Fibroblast of lung (primary cell): ENCODE data around the gene OTOGL. TPM values are rescaled to one million over a fixed set of nuclear protein-coding genes. Genes with fewer than 3 reads are reported as not detected.

Experiments used
- DNase-seq, 2 donors: peaks; one replicate each; pipeline versions ENCODE4 v3.0.0 to v3.0.0-alpha.2; 2010; ENCODE audit warnings: low read depth in 2 of 2
- H2AFZ ChIP-seq: 2 replicates; pipeline ENCODE4 v1.5.1; 2012; ENCODE audit warnings: low read length, control low read depth, inconsistent platforms
- H3K27ac ChIP-seq: 2 replicates; pipeline ENCODE4 v1.5.1; 2011; ENCODE audit warnings: low read length, control low read depth; ENCODE audit not compliant: insufficient read depth
- H3K27me3 ChIP-seq: 2 replicates; pipeline ENCODE4 v1.5.1; 2011; ENCODE audit warnings: mild to moderate bottlenecking, low read length; ENCODE audit not compliant: control insufficient read depth, insufficient read depth
- H3K36me3 ChIP-seq: 2 replicates; pipeline ENCODE4 v1.5.1; 2011; ENCODE audit warnings: low read length; ENCODE audit not compliant: control insufficient read depth, insufficient read depth
- H3K4me1 ChIP-seq: 2 replicates; pipeline ENCODE4 v1.5.1; 2011; ENCODE audit warnings: low read length; ENCODE audit not compliant: control insufficient read depth, insufficient read depth; ENCODE audit errors: extremely low read depth
- H3K4me2 ChIP-seq: 2 replicates; pipeline ENCODE4 v1.5.1; 2011; ENCODE audit warnings: low read length, control low read depth; ENCODE audit not compliant: insufficient read depth; ENCODE audit errors: extremely low read depth
- H3K4me3 ChIP-seq, 4 experiments: fragments of 200-600 bp in 1 of 4; sonication (generic) in 1 of 4; replicated peaks in 1 of 4; 2 replicates each; pipeline ENCODE4 v1.5.1; 2011 to 2016; ENCODE audit warnings: low read length in 4 of 4, low read depth in 3 of 4, mild to moderate bottlenecking in 3 of 4, control low read depth in 2 of 4, inconsistent platforms in 1 of 4, mixed read lengths in 1 of 4; ENCODE audit not compliant: insufficient read depth in 1 of 4; ENCODE audit errors: control extremely low read depth in 1 of 4
- H3K79me2 ChIP-seq: 2 replicates; pipeline ENCODE4 v1.5.1; 2012; ENCODE audit warnings: mild to moderate bottlenecking, low read length, inconsistent platforms; ENCODE audit not compliant: control insufficient read depth, insufficient read depth
- H3K9ac ChIP-seq: 2 replicates; pipeline ENCODE4 v1.5.1; 2011; ENCODE audit warnings: mild to moderate bottlenecking, low read length, control low read depth; ENCODE audit not compliant: insufficient read depth
- H3K9me3 ChIP-seq: 2 replicates; pipeline ENCODE4 v1.5.1; 2012; ENCODE audit warnings: low read depth, low read length; ENCODE audit not compliant: control insufficient read depth, insufficient read depth
- H4K20me1 ChIP-seq: 2 replicates; pipeline ENCODE4 v1.5.1; 2011; ENCODE audit warnings: low read length; ENCODE audit not compliant: control insufficient read depth, insufficient read depth; ENCODE audit errors: extremely low read depth
- CTCF ChIP-seq, 2 donors: IDR thresholded peaks in 1 of 2; conservative IDR thresholded peaks in 1 of 2; 1 replicate in 1 of 2; 2 replicates in 1 of 2; pipeline ENCODE4 v1.5.1; 2011 to 2012; ENCODE audit warnings: low read length in 2 of 2, control low read depth in 1 of 2, inconsistent platforms in 1 of 2, low read depth in 1 of 2, mild to moderate bottlenecking in 1 of 2
- EZH2 ChIP-seq: IDR thresholded peaks from 2 replicates; pipeline ENCODE4 v1.5.1; 2012; ENCODE audit warnings: low read length, control low read depth, mild to moderate bottlenecking; ENCODE audit errors: missing control alignments
- polyA plus RNA-seq, 2 donors: library from polyadenylated mRNA; depleted of rRNA in 1 of 2; stranded (reverse) in 1 of 2; unstranded in 1 of 2; fragments of >200 nt; gene quantifications; 2 replicates each; pipeline ENCODE4 v1.2.1, GENCODE V29; 2011 to 2012; ENCODE audit warnings: missing spikeins in 1 of 2
- total RNA-seq: library from RNA; depleted of rRNA; stranded (reverse); fragments of >200 nt; gene quantifications from 2 replicates; pipeline ENCODE4 v1.2.1, GENCODE V29; 2014

The OTOGL gene
- total and polyA plus RNA-seq, 2 donors (not counting 1 experiment from before 2014, with no cell fraction given), result 0.15 to 0.17 TPM

GRCh38 chr12:80170915-80171314 is 71.6 kb downstream of the OTOGL start:
- Histone ChIP-seq H3K79me2 (no peaks in the 10 kb centered on the region), H3K27me3 (no peaks in the 10 kb centered on the region), H3K27ac (no peak overlapping the region), H3K9ac (no peak overlapping the region), H3K4me2 (no peak overlapping the region), H3K4me3 (no peak overlapping the region), H3K36me3 (no peaks in the 10 kb centered on the region), H3K4me1 (no peaks in the 10 kb centered on the region), H2AFZ (no peak overlapping the region), H4K20me1 (no peaks in the 10 kb centered on the region), H3K9me3 (no peaks in the 10 kb centered on the region)
- no peak for DNase-seq
- TF ChIP-seq EZH2 (no peak), CTCF (conservative IDR thresholded peaks at IDR 0.05 in 1 of 2, IDR thresholded peaks at IDR 0.05 in 1 of 2; ENCODE audit: low read depth in 1 of 2, low read length in 2 of 2) (no peak)

DNA sequence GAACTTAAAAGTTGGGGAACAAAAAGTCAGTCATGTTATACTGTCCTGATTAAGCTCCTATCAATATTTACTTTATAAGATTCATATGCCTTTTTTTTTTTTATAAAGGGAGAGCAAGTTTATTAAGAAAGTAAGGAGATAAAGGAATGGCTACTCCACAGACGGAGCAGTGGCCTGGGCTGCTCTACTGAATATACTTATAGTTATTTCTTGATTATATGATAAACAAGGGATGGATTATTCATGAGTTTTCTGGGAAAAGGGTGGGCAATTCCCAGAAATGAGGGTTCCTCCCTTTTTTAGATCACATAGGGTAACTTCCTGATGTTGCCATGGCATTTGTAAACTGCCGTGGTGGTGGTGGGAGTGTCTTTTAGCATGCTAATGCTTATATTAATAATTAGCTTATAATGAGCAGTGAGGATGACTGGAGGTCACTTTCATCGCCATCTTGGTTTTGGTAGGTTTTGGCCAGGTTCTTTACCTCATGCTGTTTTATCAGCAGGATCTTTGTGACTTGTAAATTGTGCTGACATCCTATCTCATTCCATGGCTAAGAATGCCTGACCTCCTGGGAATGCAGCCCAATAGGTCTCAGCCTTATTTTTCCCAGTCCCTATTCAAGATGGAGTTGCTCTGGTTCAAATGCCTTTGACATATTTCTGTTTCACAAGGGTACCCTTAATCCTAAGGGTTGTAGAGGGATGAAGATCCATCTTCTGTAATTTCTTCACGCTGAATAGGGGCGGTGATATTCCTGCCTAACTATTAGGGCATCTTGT is 73.9 kb downstream of the OTOGL start:
- Histone ChIP-seq H3K9ac (no peak overlapping the region), H3K4me3 (no peak overlapping the region), H3K27ac (no peak overlapping the region), H3K79me2 (no peaks in the 10 kb centered on the region), H3K27me3 (no peaks in the 10 kb centered on the region), H3K4me1 (no peaks in the 10 kb centered on the region), H3K4me2 (no peak overlapping the region), H4K20me1 (no peaks in the 10 kb centered on the region), H2AFZ (no peak overlapping the region), H3K36me3 (no peaks in the 10 kb centered on the region), H3K9me3 (no peaks in the 10 kb centered on the region)
- no peak for DNase-seq
- no peak for TF ChIP-seq EZH2
- no peak for TF ChIP-seq CTCF (conservative IDR thresholded peaks at IDR 0.05 in 1 of 2, IDR thresholded peaks at IDR 0.05 in 1 of 2; ENCODE audit: low read depth in 1 of 2, low read length in 2 of 2)

DNA sequence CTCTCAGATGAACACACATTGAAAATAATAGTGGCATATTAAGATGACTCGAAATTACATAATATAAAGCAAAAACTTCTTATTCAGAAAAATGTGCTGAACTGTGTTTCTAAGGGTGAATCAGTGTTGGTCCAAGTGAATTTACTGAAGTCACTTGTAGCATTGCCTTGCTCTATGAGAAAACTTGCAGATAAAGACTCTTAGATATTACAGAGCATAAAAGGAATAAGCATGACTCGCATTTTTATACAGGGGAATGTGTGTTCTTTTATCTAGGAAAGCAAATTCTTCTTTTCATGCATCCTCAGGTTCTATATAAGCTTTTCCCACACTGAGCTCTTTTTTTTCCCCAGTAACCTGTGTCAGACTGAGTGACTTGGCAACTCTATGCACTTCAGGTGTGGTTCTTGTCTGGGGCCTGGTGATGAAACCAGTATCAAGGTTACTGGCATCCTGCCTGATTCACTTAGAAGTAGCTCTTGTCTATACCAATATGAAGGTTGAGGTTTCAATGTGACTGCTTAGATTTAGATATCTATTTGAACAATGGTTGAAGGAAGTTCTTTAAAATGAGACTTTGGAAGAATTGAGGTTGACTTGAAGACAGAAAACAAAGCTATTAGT is 76.1 kb downstream of the OTOGL start:
- Histone ChIP-seq H2AFZ (no peak overlapping the region), H3K27me3 (no peaks in the 10 kb centered on the region)
- peak in 1 of 2 donors; percentile 37 for DNase-seq

More for the DNA sequence above, 76.1 kb downstream of the OTOGL start:
- Histone ChIP-seq H3K4me3 (no peak overlapping the region), H3K27ac (no peak overlapping the region), H3K9ac (no peak overlapping the region), H3K36me3 (no peaks in the 10 kb centered on the region), H4K20me1 (no peaks in the 10 kb centered on the region), H3K4me1 (no peaks in the 10 kb centered on the region), H3K4me2 (no peak overlapping the region), H3K9me3 (no peaks in the 10 kb centered on the region), H3K79me2 (no peaks in the 10 kb centered on the region)
- TF ChIP-seq EZH2, result no peak
- no peak for TF ChIP-seq CTCF (conservative IDR thresholded peaks at IDR 0.05 in 1 of 2, IDR thresholded peaks at IDR 0.05 in 1 of 2; ENCODE audit: low read depth in 1 of 2, low read length in 2 of 2)
